GM12878 (cell line): ENCODE results near the gene AIG1. TPM values are rescaled to one million over a fixed set of nuclear protein-coding genes. Genes with fewer than 3 reads are reported as not detected.
A peak's percentile ranks its signal among the peaks of the same experiment; 100 is the strongest.

ENCODE experiments used
- ATAC-seq: fragments of 200-7000 bp; cut with Tn5 transposase; 3 replicates; pipeline ENCODE4 v1.9.1; 2020; ENCODE audit warnings: mild to moderate bottlenecking, moderate library complexity
- Bru-seq: library from RNA; stranded (reverse); fragments of 400-500 nt; gene quantifications from one replicate; lab custom pipeline; 2021; lab: Mats Ljungman, UMichigan
- BruChase-seq, 2 experiments: library from RNA; stranded (reverse); fragments of 400-500 nt; gene quantifications; one replicate each; lab custom pipeline; 2021; lab: Mats Ljungman, UMichigan
- BruUV-seq: library from RNA; stranded (reverse); fragments of 400-500 nt; replicated peaks from 2 replicates; lab custom pipeline; 2021; lab: Mats Ljungman, UMichigan
- CTCF ChIA-PET: fragments of 300-600 bp; sonication (Branson Sonifier 250); formaldehyde crosslinking; extraction: SDS; loops from one replicate; lab custom pipeline; 2021; ENCODE audit warnings: inconsistent platforms; lab: Yijun Ruan, JAX
- POLR2A ChIA-PET: fragments of 350-600 bp; formaldehyde crosslinking; extraction: SDS; loops from one replicate; lab custom pipeline; 2021; ENCODE audit warnings: inconsistent platforms; lab: Charles Lee
- RAD21 ChIA-PET: fragments of 300-600 bp; sonication (Branson Sonifier 250); formaldehyde crosslinking; loops from one replicate; lab custom pipeline; 2023; ENCODE audit warnings: antibody characterized with exemption; ENCODE audit not compliant: unreplicated experiment; lab: Charles Lee
- SMC1A ChIA-PET: fragments of 300-600 bp; sonication (Branson Sonifier 250); formaldehyde crosslinking; loops from one replicate; lab custom pipeline; 2023; ENCODE audit not compliant: unreplicated experiment, uncharacterized antibody; lab: Charles Lee
- DNase-seq: peaks from one replicate; pipeline ENCODE4 v3.0.0-alpha.2; 2011; ENCODE audit warnings: low read depth, low spot score
- FAIRE-seq: peaks from 3 replicates; lab custom pipeline; 2011; peaks lifted over from hg19 to GRCh38; lab: Jason Lieb, UNC
- H2AFZ ChIP-seq: 2 replicates; pipeline ENCODE4 v1.6.0; 2011; ENCODE audit warnings: low read depth, low read length, control low read depth; ENCODE audit not compliant: control insufficient read depth
- H3K27ac ChIP-seq: 2 replicates; pipeline ENCODE4 v1.5.1; 2011; ENCODE audit warnings: control low read depth; ENCODE audit not compliant: control insufficient read depth, insufficient read depth
- H3K27me3 ChIP-seq, 2 experiments: replicated peaks in 1 of 2; 2 replicates each; pipeline versions ENCODE4 v1.6.0 to v1.6.1; 2011; ENCODE audit warnings: low read length in 1 of 2; ENCODE audit not compliant: control insufficient read depth in 2 of 2, insufficient read depth in 2 of 2
- H3K36me3 ChIP-seq, 2 experiments: 2 replicates each; pipeline ENCODE4 v1.5.1; 2011; ENCODE audit warnings: low read length in 1 of 2; ENCODE audit not compliant: control insufficient read depth in 2 of 2, insufficient read depth in 2 of 2
- H3K4me1 ChIP-seq: 2 replicates; pipeline ENCODE4 v1.6.1; 2011; ENCODE audit warnings: mild to moderate bottlenecking, low read length, moderate library complexity, mixed read lengths; ENCODE audit not compliant: control insufficient read depth, insufficient read depth
- H3K4me2 ChIP-seq: 2 replicates; pipeline ENCODE4 v1.6.0; 2011; ENCODE audit warnings: control low read depth; ENCODE audit not compliant: control insufficient read depth, insufficient read depth
- H3K4me3 ChIP-seq: fragments of 200-600 bp; sonication (generic); 2 replicates; pipeline ENCODE4 v1.5.1; 2016
- H3K79me2 ChIP-seq: 2 replicates; pipeline ENCODE4 v1.6.0; 2011; ENCODE audit warnings: low read length; ENCODE audit not compliant: control insufficient read depth, insufficient read depth
- H3K9ac ChIP-seq: 2 replicates; pipeline ENCODE4 v1.8.0; 2011; ENCODE audit warnings: low read length, control low read depth, mixed read lengths; ENCODE audit not compliant: control insufficient read depth, insufficient read depth
- H3K9me3 ChIP-seq: replicated peaks from 3 replicates; pipeline ENCODE4 v1.5.1; 2011; ENCODE audit warnings: mild to moderate bottlenecking, low read length; ENCODE audit not compliant: control insufficient read depth, insufficient read depth
- H4K20me1 ChIP-seq: 2 replicates; pipeline ENCODE4 v1.6.0; 2011; ENCODE audit not compliant: control insufficient read depth, insufficient read depth
- BCL11A ChIP-seq: IDR thresholded peaks from 2 replicates; pipeline ENCODE4 v1.6.1; 2011; ENCODE audit warnings: low read depth, low read length
- BHLHE40 ChIP-seq, 2 experiments: fragments of 450-650 bp in 1 of 2; IDR thresholded peaks; 2 replicates each; pipeline ENCODE4 v1.6.1; 2011 to 2017; ENCODE audit warnings: low read depth in 2 of 2, borderline replicate concordance in 1 of 2, improper control_type of control experiment in 1 of 2, low read length in 1 of 2, mild to moderate bottlenecking in 1 of 2
- CHD4 ChIP-seq: fragments of 200-600 bp; sonication (generic); IDR thresholded peaks from 2 replicates; pipeline ENCODE4 v1.6.1; 2016; ENCODE audit warnings: mild to moderate bottlenecking
- CREB1 ChIP-seq: IDR thresholded peaks from 2 replicates; pipeline ENCODE4 v1.6.1; 2012; ENCODE audit warnings: low read depth, mild to moderate bottlenecking, inconsistent platforms
- CREM ChIP-seq: IDR thresholded peaks from 2 replicates; pipeline ENCODE4 v1.6.1; 2014; ENCODE audit warnings: antibody characterized with exemption, low read depth
- DPF2 ChIP-seq: fragments of 450-650 bp; IDR thresholded peaks from 2 replicates; pipeline ENCODE4 v1.6.1; 2017; ENCODE audit warnings: mild to moderate bottlenecking
- MTA2 ChIP-seq: fragments of 450-650 bp; IDR thresholded peaks from 2 replicates; pipeline ENCODE4 v1.6.1; 2016; ENCODE audit warnings: low read depth, mild to moderate bottlenecking, moderate library complexity
- POLR2A ChIP-seq: IDR thresholded peaks from 2 replicates; pipeline ENCODE4 v1.6.1; 2011; ENCODE audit warnings: low read depth, mild to moderate bottlenecking, low read length
- RBBP5 ChIP-seq: fragments of 200-600 bp; sonication (generic); conservative IDR thresholded peaks from 2 replicates; pipeline ENCODE4 v1.6.1; 2016
- TAF1 ChIP-seq: IDR thresholded peaks from 2 replicates; pipeline ENCODE4 v1.6.1; 2011; ENCODE audit warnings: mild to moderate bottlenecking, low read depth, low read length, borderline replicate concordance
- TCF12 ChIP-seq: IDR thresholded peaks from 2 replicates; pipeline ENCODE4 v1.6.1; 2011; ENCODE audit warnings: low read depth, mild to moderate bottlenecking, low read length
- WGBS: methylation state at CpG from one replicate; pipeline ENCODE4 v1.1.6; 2016; ENCODE audit warnings: low lambda C conversion rate; ENCODE audit not compliant: insufficient replicate concordance, insufficient coverage; ENCODE audit errors: missing lambda C conversion rate; 5-methylcytosine and 5-hydroxymethylcytosine counted together
- in situ Hi-C: fragments of 300-500 bp; cut with MboI; formaldehyde crosslinking; loops from 9 replicates; pipeline ENCODE4 v1.14.3; 2018; ENCODE audit warnings: mixed read lengths
- intact Hi-C: fragments of 100-400 bp; cut with micrococcal nuclease; formaldehyde crosslinking; loops from one replicate; pipeline ENCODE4 v1.14.2; 2022; ENCODE audit not compliant: unreplicated experiment
- long read RNA-seq, 2 experiments: library from polyadenylated mRNA; unstranded; transcript quantifications; one replicate each; pipeline ENCODE4 v2.0.0, GENCODE V29; 2019 to 2020
- polyA minus RNA-seq, 3 experiments: library from RNA; depleted of rRNA, polyadenylated mRNA; stranded (reverse); fragments of >200 nt; gene quantifications; 2 replicates each; pipeline ENCODE4 v1.2.3, GENCODE V29; 2011
- polyA plus RNA-seq, 11 experiments: library from polyadenylated mRNA; depleted of rRNA in 4 of 11; unstranded in 6 of 11; stranded (reverse) in 5 of 11; fragments of >200 nt; fragmentation: Nextera tagmentation in 4 of 11; fragmentation: Illumina TruSeq in 1 of 11; extraction: Ambion mirVana in 4 of 11; extraction: Trizol in 1 of 11; gene quantifications; 1 replicate in 1 of 11; 2 replicates in 10 of 11; pipeline versions ENCODE4 v1.2.1 to v1.2.3, GENCODE V29; 2011 to 2016; ENCODE audit warnings: inconsistent platforms in 2 of 11, missing spikeins in 2 of 11, low read depth in 1 of 11
- total RNA-seq, 4 experiments: library from RNA; depleted of rRNA in 3 of 4; stranded (reverse); fragments of >200 nt in 3 of 4; fragmentation: Illumina TruSeq in 1 of 4; extraction: Trizol in 1 of 4; gene quantifications; 2 replicates each; pipeline versions ENCODE4 v1.2.1 to v1.2.3, GENCODE V29; 2013 to 2021
- TF ChIP-seq, protein P1 (sequence below): fragments of 450-650 bp; IDR thresholded peaks from 2 replicates; pipeline ENCODE4 v1.6.1; 2016; ENCODE audit warnings: mild to moderate bottlenecking, moderate library complexity, borderline replicate concordance

AIG1 gene, protein sequence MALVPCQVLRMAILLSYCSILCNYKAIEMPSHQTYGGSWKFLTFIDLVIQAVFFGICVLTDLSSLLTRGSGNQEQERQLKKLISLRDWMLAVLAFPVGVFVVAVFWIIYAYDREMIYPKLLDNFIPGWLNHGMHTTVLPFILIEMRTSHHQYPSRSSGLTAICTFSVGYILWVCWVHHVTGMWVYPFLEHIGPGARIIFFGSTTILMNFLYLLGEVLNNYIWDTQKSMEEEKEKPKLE
- total RNA-seq (2013; cell fraction: nucleolus; rRNA removed): 18.0 and 20.4 TPM in 2 replicates
- total RNA-seq (2014; rRNA removed) (36.4 and 38.9 TPM in 2 replicates), total RNA-seq (2014; rRNA removed; fragmentation: Illumina TruSeq; extraction: Trizol) (39.0 and 40.8 TPM in 2 replicates), total RNA-seq (2021) (34.9 and 35.2 TPM in 2 replicates), polyA plus RNA-seq (2011; rRNA removed) (21.2 and 27.0 TPM in 2 replicates), polyA plus RNA-seq (2014; fragmentation: Illumina TruSeq; extraction: Trizol) (46.2 and 50.5 TPM in 2 replicates), polyA plus RNA-seq (2014; fragmentation: Nextera tagmentation; extraction: Ambion mirVana) (10 to 100 TPM; 66.4 to 74.5 TPM), polyA plus RNA-seq (2014; rRNA removed) (31.7 and 36.4 TPM in 2 replicates), polyA plus RNA-seq (2016; fragmentation: Nextera tagmentation; extraction: Ambion mirVana) (10 to 100 TPM; 32.1 to 33.5 TPM), polyA minus RNA-seq (2011; rRNA and poly(A)+ RNA removed) (12.1 and 13.1 TPM in 2 replicates), Bru-seq, nascent RNA (percentile 48 among the genes with signal in this experiment), BruChase-seq, experiment 1, labeled RNA remaining after a 6-hour chase (percentile 38 among the genes with signal in this experiment), BruChase-seq, experiment 2, labeled RNA remaining after a 2-hour chase (percentile 43 among the genes with signal in this experiment)
- polyA plus RNA-seq (2011; ENCODE audit: low read depth): 16.7 TPM
- polyA plus RNA-seq (2011; cell fraction: cytosol; rRNA removed): 24.4 and 26.5 TPM in 2 replicates
- 13.4 and 14.7 TPM in 2 replicates for polyA plus RNA-seq (2011; cell fraction: nucleus; rRNA removed)
- 22.0 and 22.3 TPM in 2 replicates for polyA plus RNA-seq (2012)
- polyA minus RNA-seq (2011; cell fraction: cytosol; rRNA and poly(A)+ RNA removed): 4.3 and 6.0 TPM in 2 replicates
- polyA minus RNA-seq (2011; cell fraction: nucleus; rRNA and poly(A)+ RNA removed): 11.8 and 13.4 TPM in 2 replicates
- long read RNA-seq, experiment 1, transcript AIG1-202 (6 exons, 1,395 nt): major isoform, 6 of 16 reads
- long read RNA-seq, experiment 1, transcript AIG1-203 (2 exons, 559 nt): major isoform, 6 of 16 reads
- long read RNA-seq, experiment 1, partial matches to known transcripts: 0 of 16 reads
- long read RNA-seq, experiment 1, other reads (novel, unspliced or antisense): 3 of 16 reads
- long read RNA-seq, experiment 2, transcript AIG1-202 (6 exons, 1,395 nt): major isoform, 46 of 79 reads
- long read RNA-seq, experiment 2, transcript AIG1-208 (4 exons, 3,393 nt): minor isoform, 6 of 79 reads
- long read RNA-seq, experiment 2, transcript AIG1-203 (2 exons, 559 nt): minor isoform, 5 of 79 reads
- long read RNA-seq, experiment 2, partial matches to known transcripts: 7 of 79 reads
- long read RNA-seq, experiment 2, other reads (novel, unspliced or antisense): 15 of 79 reads

DNA sequence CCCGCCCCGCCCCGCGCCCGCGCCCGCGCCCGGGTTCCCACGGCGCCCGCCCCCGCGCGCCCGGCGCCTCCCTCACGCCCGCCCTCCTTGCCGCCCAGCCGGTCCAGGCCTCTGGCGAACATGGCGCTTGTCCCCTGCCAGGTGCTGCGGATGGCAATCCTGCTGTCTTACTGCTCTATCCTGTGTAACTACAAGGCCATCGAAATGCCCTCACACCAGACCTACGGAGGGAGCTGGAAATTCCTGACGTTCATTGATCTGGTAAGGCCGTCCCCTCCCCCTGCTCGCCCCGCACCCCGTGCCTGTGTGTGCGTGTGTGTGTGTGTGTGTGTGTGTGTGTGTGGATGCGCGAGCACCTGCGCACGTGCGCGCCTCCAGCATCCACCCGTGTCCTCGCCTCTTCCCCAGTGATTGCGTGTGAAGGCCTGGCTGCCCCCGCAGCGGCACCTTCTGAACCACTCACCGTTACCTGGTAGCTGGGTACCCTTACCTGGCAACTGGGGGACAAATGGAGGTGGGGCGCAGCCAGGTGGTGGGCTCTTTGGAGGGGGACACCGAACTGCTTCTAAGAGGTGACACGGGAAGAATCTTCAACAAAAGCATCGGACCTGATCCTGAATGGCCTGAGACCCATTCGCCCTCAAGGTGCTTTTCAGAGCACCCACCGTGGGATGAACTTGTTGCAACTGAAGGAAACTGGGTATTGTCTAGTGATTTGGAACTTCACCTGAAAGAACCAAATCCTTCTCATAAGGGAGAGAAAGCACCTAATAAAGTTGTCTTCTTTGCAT is at the start of gene AIG1:
Gene AIG1, plus strand, starts transcription at position 84 of the 791 bp plus-strand sequence. Its CDS starts 37 bp downstream, at position 121.
- FAIRE-seq (peak; percentile 71), DNase-seq (no peak), ATAC-seq (peak; percentile 77)
- peak within 1 kb of the TSS; percentile 94 for H2AFZ ChIP-seq
- H4K20me1 ChIP-seq: no peaks in the 10 kb centered on the region
- intact Hi-C loops (loop anchor here (2.0 kb wide), 1 partner anchor 114 kb away; no protein-coding TSS in a partner anchor), in situ Hi-C loops (no loop called here)
- no peaks in the 10 kb centered on the region for H3K27me3 ChIP-seq
- peak within 1 kb of the TSS; percentile 77 for H3K27ac ChIP-seq
- peak within 1 kb of the TSS; percentile 86 for H3K9ac ChIP-seq
- ChIA-PET SMC1A (interaction anchor here (0.8 kb wide), 1 partner anchor 154 kb away, joined by 3 read pairs; no protein-coding TSS in a partner anchor), CTCF (interaction anchor here (1.3 kb wide), 1 partner anchor 14 kb away, joined by 3 read pairs; no protein-coding TSS in a partner anchor), RAD21 (interaction anchor here (1.2 to 1.7 kb wide), 3 partner anchors 34 to 218 kb away, joined by 3 to 7 read pairs (median 4); no protein-coding TSS in a partner anchor), POLR2A (interaction anchor here (0.7 to 1.6 kb wide), 4 partner anchors 35 to 116 kb away, joined by 3 to 6 read pairs (median 3); partner anchors contain the start of gene HIVEP2)
- no peaks in the 10 kb centered on the region for H3K9me3 ChIP-seq
- WGBS: 1% methylated on average over 33 of the region's 50 CpGs
- peaks cover 13% of the 10 kb centered on the region; the same call in 1 of the 2 replicates for H3K4me1 ChIP-seq
- H3K4me2 ChIP-seq: peak within 1 kb of the TSS; percentile 86
- BruUV-seq: no TSS peak
- no peaks in the 10 kb centered on the region for H3K36me3 ChIP-seq
- H3K79me2 ChIP-seq: peaks cover 5% of the 10 kb centered on the region; the same call in 1 of the 2 replicates
- peak within 1 kb of the TSS; percentile 93 for H3K4me3 ChIP-seq
- TF ChIP-seq TAF1: peak; percentile 60; the same call in 1 of the 2 replicates
- TF ChIP-seq CREB1: peak; percentile 32; the same call in 1 of the 2 replicates
- TF ChIP-seq CHD4: no peak
- peak; percentile 24; the same call in 1 of the 2 replicates for TF ChIP-seq TCF12
- no peak for TF ChIP-seq BCL11A
- 0 out of 2 replicates have a peak, but pooled peaks have one; percentile 14 for TF ChIP-seq CREM
- peak; percentile 90 to 96 for TF ChIP-seq BHLHE40 (IDR thresholded peaks at IDR 0.05; ENCODE audit: borderline replicate concordance in 1 of 2, low read depth in 2 of 2, low read length in 1 of 2)
- no peak for TF ChIP-seq DPF2
- TF ChIP-seq RBBP5: no peak
- peak; percentile 70 for TF ChIP-seq POLR2A
- TF ChIP-seq MTA2: peak; percentile 7; the same call in 1 of the 2 replicates
- TF ChIP-seq, protein P1, sequence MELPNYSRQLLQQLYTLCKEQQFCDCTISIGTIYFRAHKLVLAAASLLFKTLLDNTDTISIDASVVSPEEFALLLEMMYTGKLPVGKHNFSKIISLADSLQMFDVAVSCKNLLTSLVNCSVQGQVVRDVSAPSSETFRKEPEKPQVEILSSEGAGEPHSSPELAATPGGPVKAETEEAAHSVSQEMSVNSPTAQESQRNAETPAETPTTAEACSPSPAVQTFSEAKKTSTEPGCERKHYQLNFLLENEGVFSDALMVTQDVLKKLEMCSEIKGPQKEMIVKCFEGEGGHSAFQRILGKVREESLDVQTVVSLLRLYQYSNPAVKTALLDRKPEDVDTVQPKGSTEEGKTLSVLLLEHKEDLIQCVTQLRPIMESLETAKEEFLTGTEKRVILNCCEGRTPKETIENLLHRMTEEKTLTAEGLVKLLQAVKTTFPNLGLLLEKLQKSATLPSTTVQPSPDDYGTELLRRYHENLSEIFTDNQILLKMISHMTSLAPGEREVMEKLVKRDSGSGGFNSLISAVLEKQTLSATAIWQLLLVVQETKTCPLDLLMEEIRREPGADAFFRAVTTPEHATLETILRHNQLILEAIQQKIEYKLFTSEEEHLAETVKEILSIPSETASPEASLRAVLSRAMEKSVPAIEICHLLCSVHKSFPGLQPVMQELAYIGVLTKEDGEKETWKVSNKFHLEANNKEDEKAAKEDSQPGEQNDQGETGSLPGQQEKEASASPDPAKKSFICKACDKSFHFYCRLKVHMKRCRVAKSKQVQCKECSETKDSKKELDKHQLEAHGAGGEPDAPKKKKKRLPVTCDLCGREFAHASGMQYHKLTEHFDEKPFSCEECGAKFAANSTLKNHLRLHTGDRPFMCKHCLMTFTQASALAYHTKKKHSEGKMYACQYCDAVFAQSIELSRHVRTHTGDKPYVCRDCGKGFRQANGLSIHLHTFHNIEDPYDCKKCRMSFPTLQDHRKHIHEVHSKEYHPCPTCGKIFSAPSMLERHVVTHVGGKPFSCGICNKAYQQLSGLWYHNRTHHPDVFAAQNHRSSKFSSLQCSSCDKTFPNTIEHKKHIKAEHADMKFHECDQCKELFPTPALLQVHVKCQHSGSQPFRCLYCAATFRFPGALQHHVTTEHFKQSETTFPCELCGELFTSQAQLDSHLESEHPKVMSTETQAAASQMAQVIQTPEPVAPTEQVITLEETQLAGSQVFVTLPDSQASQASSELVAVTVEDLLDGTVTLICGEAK: peak; percentile 79
